K562 (cell line): Measurements from ENCODE around the gene LRP1. TPM values are rescaled to one million over a fixed set of nuclear protein-coding genes. Genes with fewer than 3 reads are reported as not detected.
A peak's percentile ranks its signal among the peaks of the same experiment; 100 is the strongest.

ENCODE experiments used
- ATAC-seq: fragments of 200-7000 bp; cut with Tn5 transposase; 3 replicates; pipeline ENCODE4 v1.9.1; 2020; ENCODE audit warnings: moderate library complexity
- BruUV-seq: library from RNA; stranded (reverse); fragments of 400-500 nt; replicated peaks from 2 replicates; lab custom pipeline; 2021; lab: Mats Ljungman, UMichigan
- CTCF ChIA-PET: fragments of 300-600 bp; formaldehyde crosslinking; extraction: SDS; loops from one replicate; lab custom pipeline; 2021; ENCODE audit warnings: low intra/inter-chr PET ratio; lab: Yijun Ruan, JAX
- POLR2A ChIA-PET: fragments of 300-600, 350-650 bp; sonication (Branson Sonifier 250); formaldehyde crosslinking; extraction: SDS; loops from one replicate; lab custom pipeline; 2021; ENCODE audit warnings: antibody characterized with exemption, inconsistent platforms; lab: Yijun Ruan, JAX
- DNase-seq, 4 experiments: peaks; one replicate each; pipeline versions ENCODE4 v3.0.0 to v3.0.0-alpha.2; 2011 to 2018; ENCODE audit warnings: low spot score in 3 of 4, mixed read lengths in 3 of 4; ENCODE audit errors: extremely low read depth in 1 of 4
- FAIRE-seq: peaks from 2 replicates; lab custom pipeline; 2011; peaks lifted over from hg19 to GRCh38; lab: Jason Lieb, UNC
- H2AFZ ChIP-seq: 2 replicates; pipeline ENCODE4 v1.6.0; 2011; ENCODE audit warnings: low read depth, low read length, control low read depth, inconsistent platforms
- H3K27ac ChIP-seq: fragments of 200-600 bp; 3 replicates; pipeline ENCODE4 v1.8.0; 2011; ENCODE audit warnings: low read depth, mild to moderate bottlenecking, control low read depth, inconsistent platforms, low read length, moderate library complexity, mixed read lengths; ENCODE audit errors: extremely low read depth
- H3K27me3 ChIP-seq, 2 experiments: fragments of 300-600 bp in 1 of 2; 2 replicates in 1 of 2; 3 replicates in 1 of 2; pipeline versions ENCODE4 v1.6.0 to v1.8.0; 2011; ENCODE audit warnings: inconsistent platforms in 2 of 2, low read length in 2 of 2, mild to moderate bottlenecking in 1 of 2, mixed read lengths in 1 of 2, moderate library complexity in 1 of 2; ENCODE audit not compliant: control insufficient read depth in 2 of 2, insufficient read depth in 2 of 2
- H3K36me3 ChIP-seq: fragments of 300-600 bp; 3 replicates; pipeline ENCODE4 v1.8.0; 2011; ENCODE audit warnings: mild to moderate bottlenecking, low read length, inconsistent platforms; ENCODE audit not compliant: control insufficient read depth, insufficient read depth
- H3K4me1 ChIP-seq, 2 experiments: fragments of 200-600 bp in 1 of 2; replicated peaks in 1 of 2; 2 replicates in 1 of 2; 3 replicates in 1 of 2; pipeline versions ENCODE4 v1.5.1 to v1.8.0; 2011; ENCODE audit warnings: inconsistent platforms in 2 of 2, low read length in 2 of 2, mild to moderate bottlenecking in 1 of 2, mixed read lengths in 1 of 2, moderate library complexity in 1 of 2; ENCODE audit not compliant: control insufficient read depth in 2 of 2, insufficient read depth in 2 of 2
- H3K4me2 ChIP-seq: 2 replicates; pipeline ENCODE4 v1.6.1; 2011; ENCODE audit warnings: low read length, control low read depth, inconsistent platforms, mixed read lengths; ENCODE audit not compliant: insufficient read depth
- H3K4me3 ChIP-seq: fragments of 200-600 bp; sonication (generic), shearing (Covaris generic); 2 replicates; pipeline ENCODE4 v1.5.1; 2016; ENCODE audit warnings: control low read depth, inconsistent platforms
- H3K79me2 ChIP-seq: fragments of 200-600 bp; 3 replicates; pipeline ENCODE4 v1.8.0; 2011; ENCODE audit warnings: low read length, inconsistent platforms; ENCODE audit not compliant: control insufficient read depth, insufficient read depth
- H3K9ac ChIP-seq, 2 experiments: 2 replicates each; pipeline versions ENCODE4 v1.6.0 to v1.6.1; 2011; ENCODE audit warnings: low read depth in 2 of 2, low read length in 2 of 2, control low read depth in 1 of 2, inconsistent platforms in 1 of 2, mild to moderate bottlenecking in 1 of 2, mixed read lengths in 1 of 2; ENCODE audit not compliant: insufficient read depth in 1 of 2
- H3K9me1 ChIP-seq: one replicate; pipeline ENCODE4 v1.6.0; 2011; ENCODE audit warnings: inconsistent platforms, mild to moderate bottlenecking, low read length, moderate library complexity; ENCODE audit not compliant: control insufficient read depth, insufficient read depth
- H3K9me3 ChIP-seq: replicated peaks from 2 replicates; pipeline ENCODE4 v1.5.1; 2011; ENCODE audit warnings: low read depth, low read length, inconsistent platforms; ENCODE audit not compliant: control insufficient read depth, insufficient read depth
- H4K20me1 ChIP-seq: replicated peaks from 2 replicates; pipeline ENCODE4 v1.6.1; 2011; ENCODE audit warnings: low read length, inconsistent platforms, mixed read lengths; ENCODE audit not compliant: control insufficient read depth, insufficient read depth
- FOXA3 ChIP-seq, 2 experiments: fragments of 450-650 bp in 1 of 2; sonication (generic) in 1 of 2; formaldehyde crosslinking; IDR thresholded peaks in 1 of 2; conservative IDR thresholded peaks in 1 of 2; 2 replicates each; pipeline versions ENCODE4 v1.4.0 to v1.8.0; 2020 to 2022; ENCODE audit warnings: mild to moderate bottlenecking in 2 of 2, missing genetic modification reagents in 1 of 2
- FOXP1 ChIP-seq: sonication (generic); formaldehyde crosslinking; IDR thresholded peaks from 2 replicates; pipeline ENCODE4 v1.8.0; 2022; ENCODE audit warnings: mild to moderate bottlenecking, missing genetic modification reagents
- HIVEP1 ChIP-seq: fragments of 250-450 bp; sonication (Bioruptor Pico); IDR thresholded peaks from 2 replicates; pipeline ENCODE4 v1.4.0; 2020; ENCODE audit warnings: mild to moderate bottlenecking
- NR2C1 ChIP-seq, 2 experiments: fragments of 450-650 bp; IDR thresholded peaks; 2 replicates each; pipeline ENCODE4 v1.6.1; 2017; ENCODE audit warnings: mild to moderate bottlenecking in 2 of 2, antibody characterized with exemption in 1 of 2, inconsistent platforms in 1 of 2, missing compliant biosample characterization in 1 of 2, missing genetic modification characterization in 1 of 2
- TBP ChIP-seq: optimal IDR thresholded peaks from 2 replicates; pipeline ENCODE3; 2011; ENCODE audit warnings: low read depth, low read length, improper control_type of control experiment
- TCF3 ChIP-seq: sonication (generic); formaldehyde crosslinking; IDR thresholded peaks from 2 replicates; pipeline ENCODE4 v1.4.0; 2020; ENCODE audit warnings: mild to moderate bottlenecking, missing genetic modification reagents
- WGBS: fragments of 100-300 bp; shearing (Covaris generic); methylation state at CpG from one replicate; pipeline ENCODE4 v1.1.6; 2016; ENCODE audit warnings: low coverage, mixed read lengths; ENCODE audit not compliant: insufficient coverage; ENCODE audit errors: missing lambda C conversion rate; 5-methylcytosine and 5-hydroxymethylcytosine counted together
- in situ Hi-C: fragments of 300-500 bp; cut with MboI; formaldehyde crosslinking; loops from 4 replicates; pipeline ENCODE4 v1.15.0; 2018; ENCODE audit warnings: inconsistent platforms, mixed read lengths
- intact Hi-C: fragments of 100-400 bp; cut with micrococcal nuclease; formaldehyde crosslinking; loops from 2 replicates; pipeline ENCODE4 v1.14.2; 2022
- polyA plus RNA-seq, 8 experiments: library from polyadenylated mRNA; depleted of rRNA in 4 of 8; stranded (reverse) in 5 of 8; unstranded in 3 of 8; fragments of >200 nt; fragmentation: Nextera tagmentation in 2 of 8; fragmentation: Illumina TruSeq in 1 of 8; extraction: Ambion mirVana in 2 of 8; extraction: Trizol in 1 of 8; gene quantifications; 2 replicates each; pipeline versions ENCODE4 v1.2.1 to v1.2.3, GENCODE V29; 2011 to 2014; ENCODE audit warnings: inconsistent platforms in 1 of 8, missing spikeins in 1 of 8
- total RNA-seq, 7 experiments: library from RNA; depleted of rRNA in 6 of 7; stranded (reverse); fragments of >200 nt in 6 of 7; fragmentation: Illumina TruSeq in 2 of 7; extraction: Trizol in 2 of 7; gene quantifications; 2 replicates each; pipeline versions ENCODE4 v1.2.1 to v1.2.3, GENCODE V29; 2011 to 2021; ENCODE audit warnings: low replicate concordance in 1 of 7
- TF ChIP-seq, protein P1 (sequence below): sonication (generic); IDR thresholded peaks from 2 replicates; pipeline ENCODE4 v1.6.1; 2016

Gene LRP1
- total and polyA plus RNA-seq, 9 of the 15 experiments (the other 6 are each of a cell fraction or from before 2014, with no cell fraction given): 0.04 to 0.64 (median 0.19) TPM; not detected in 2

DNA sequence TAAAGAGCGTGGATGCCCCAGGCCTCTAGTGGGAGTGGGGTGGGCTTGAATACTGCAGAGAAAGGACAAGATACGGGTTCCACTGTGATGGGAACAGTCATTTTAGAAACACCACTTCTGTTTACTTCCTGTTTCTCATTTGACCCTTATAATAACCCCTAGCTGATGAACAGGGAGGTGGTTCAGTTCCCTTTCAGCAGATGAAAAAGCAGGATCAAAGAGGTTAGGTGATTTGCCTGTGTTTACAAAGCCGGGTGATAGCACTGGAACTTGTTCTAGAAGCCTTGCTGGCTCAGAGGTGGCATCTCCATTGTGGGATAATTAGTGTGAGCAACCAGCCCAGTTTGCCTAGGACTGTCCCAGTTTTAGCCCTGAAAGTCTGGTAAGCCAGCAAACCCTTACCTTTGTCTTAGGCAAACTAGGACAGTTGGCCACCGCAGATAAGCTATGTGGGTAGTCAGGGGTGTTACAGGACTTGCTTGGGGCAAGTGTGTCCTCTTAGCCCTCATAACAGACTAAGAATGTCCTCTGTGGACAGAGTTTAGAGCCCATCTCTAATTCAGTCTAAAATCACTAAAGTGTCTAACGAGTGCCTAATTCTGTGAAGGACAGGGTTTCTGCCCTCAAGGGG lies 26.6 kb downstream of the LRP1 start:
- no peak overlapping the region for H3K4me3 ChIP-seq
- H3K9me3 ChIP-seq: no peaks in the 10 kb centered on the region
- peaks cover 17 to 32% of the 10 kb centered on the region in 2 experiments; a peak in 4 of 5 replicates for H3K27me3 ChIP-seq
- no peaks in the 10 kb centered on the region for H4K20me1 ChIP-seq
- H3K9me1 ChIP-seq: no peaks in the 10 kb centered on the region
- intact Hi-C loops: no loop called here
- DNase-seq (no peak), FAIRE-seq (peak; percentile 68), ATAC-seq (peak; percentile 45; the same call in 1 of the 3 replicates)
- H2AFZ ChIP-seq: peak overlapping the region; percentile 12; the same call in 1 of the 2 replicates
- WGBS: 6% methylated on average over 4 of the region's 5 CpGs
- ChIA-PET CTCF (no interaction called here), POLR2A (no interaction called here)
- TF ChIP-seq FOXA3 (CRISPR knock-in tag; conservative IDR thresholded peaks at IDR 0.05 in 1 of 2, IDR thresholded peaks at IDR 0.05 in 1 of 2) (0 out of 4 replicates have a peak, but pooled peaks of 1 of the 2 experiments have one; percentile 53), TBP (peak; percentile 26), TCF3 (CRISPR knock-in tag) (peak; percentile 34; the same call in 1 of the 2 replicates), FOXP1 (CRISPR knock-in tag) (no peak), HIVEP1 (CRISPR knock-in tag) (no peak), NR2C1 (IDR thresholded peaks at IDR 0.05) (peak; percentile 34; the same call in 1 of the 2 replicates), NR2C1 (tag; IDR thresholded peaks at IDR 0.05) (no peak)
- TF ChIP-seq, protein P1, sequence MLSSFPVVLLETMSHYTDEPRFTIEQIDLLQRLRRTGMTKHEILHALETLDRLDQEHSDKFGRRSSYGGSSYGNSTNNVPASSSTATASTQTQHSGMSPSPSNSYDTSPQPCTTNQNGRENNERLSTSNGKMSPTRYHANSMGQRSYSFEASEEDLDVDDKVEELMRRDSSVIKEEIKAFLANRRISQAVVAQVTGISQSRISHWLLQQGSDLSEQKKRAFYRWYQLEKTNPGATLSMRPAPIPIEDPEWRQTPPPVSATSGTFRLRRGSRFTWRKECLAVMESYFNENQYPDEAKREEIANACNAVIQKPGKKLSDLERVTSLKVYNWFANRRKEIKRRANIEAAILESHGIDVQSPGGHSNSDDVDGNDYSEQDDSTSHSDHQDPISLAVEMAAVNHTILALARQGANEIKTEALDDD: peak; percentile 93
- H3K79me2 ChIP-seq: no peaks in the 10 kb centered on the region
- H3K36me3 ChIP-seq: no peaks in the 10 kb centered on the region
- no peak overlapping the region for H3K4me2 ChIP-seq
- no peak overlapping the region for H3K27ac ChIP-seq
- BruUV-seq: no TSS peak
- H3K4me1 ChIP-seq: peaks cover 8 to 11% of the 10 kb centered on the region in 2 experiments
- no peak overlapping the region; a peak in 1 of 4 replicates for H3K9ac ChIP-seq
- in situ Hi-C loops: no loop called here
